Muscle of leg (tissue), 9 donors: ENCODE measurements around the gene GPRIN1. TPM values are rescaled to one million over a fixed set of nuclear protein-coding genes. Genes with fewer than 3 reads are reported as not detected.

Experiments
- polyA plus RNA-seq, 8 donors: library from polyadenylated mRNA; unstranded; fragments of 120-200 nt; gene quantifications; one replicate each; pipeline versions ENCODE4 v1.2.1 to v1.2.3, GENCODE V29; 2013; ENCODE audit warnings: inconsistent platforms in 1 of 8, low replicate concordance in 1 of 8; ENCODE audit not compliant: insufficient read length in 8 of 8, insufficient read depth in 1 of 8
- total RNA-seq: library from RNA; stranded (reverse); fragments of 120-200 nt; gene quantifications from one replicate; pipeline ENCODE4 v1.2.4, GENCODE V29; 2013

The GPRIN1 gene
- total and polyA plus RNA-seq, 9 donors = 0.49 to 2.8 (median 0.74) TPM

Other genes with a start within 250 kb of the GPRIN1 start
- 35.0 TPM for gene KIAA1191, start 248.4 kb downstream of the GPRIN1 start, total RNA-seq
- 10 to 100 TPM; 59.9 to 74.6 (median 63.0) TPM for gene KIAA1191, start 248.4 kb downstream of the GPRIN1 start, polyA plus RNA-seq
- gene ARL10, start 244.7 kb downstream of the GPRIN1 start, total RNA-seq = 9.1 TPM
- gene ARL10, start 244.7 kb downstream of the GPRIN1 start, polyA plus RNA-seq = 10 to 100 TPM in 4 of 8 donors, 1 to 10 TPM in 4; 7.9 to 12.5 (median 9.9) TPM
- gene NOP16, start 221.6 kb downstream of the GPRIN1 start, total RNA-seq = 11.5 TPM
- gene NOP16, start 221.6 kb downstream of the GPRIN1 start, polyA plus RNA-seq = 10 to 100 TPM; 27.7 to 37.2 (median 32.5) TPM
- gene HIGD2A, start 221.4 kb downstream of the GPRIN1 start, total RNA-seq = 151 TPM
- 100 to 1,000 TPM; 145 to 220 (median 181) TPM for gene HIGD2A, start 221.4 kb downstream of the GPRIN1 start, polyA plus RNA-seq
- gene CLTB, start 193.6 kb downstream of the GPRIN1 start, total RNA-seq = 54.1 TPM
- gene CLTB, start 193.6 kb downstream of the GPRIN1 start, polyA plus RNA-seq = 10 to 100 TPM; 50.0 to 65.8 (median 58.7) TPM
- gene FAF2, start 161.8 kb downstream of the GPRIN1 start, total RNA-seq = 22.9 TPM
- 10 to 100 TPM; 22.6 to 33.0 (median 27.3) TPM for gene FAF2, start 161.8 kb downstream of the GPRIN1 start, polyA plus RNA-seq
- 9.1 TPM for gene RNF44, start 72.8 kb downstream of the GPRIN1 start, total RNA-seq
- gene RNF44, start 72.8 kb downstream of the GPRIN1 start, polyA plus RNA-seq = 10 to 100 TPM; 20.5 to 39.5 (median 33.0) TPM
- gene CDHR2, start 60.8 kb downstream of the GPRIN1 start, total RNA-seq = 0.04 TPM
- gene CDHR2, start 60.8 kb downstream of the GPRIN1 start, polyA plus RNA-seq = 1 to 10 TPM in 3 of 8 donors, under 1 TPM in 5; 0.10 to 8.9 (median 0.22) TPM
- gene SNCB, start 20.4 kb upstream of the GPRIN1 start, total RNA-seq = not detected
- gene SNCB, start 20.4 kb upstream of the GPRIN1 start, polyA plus RNA-seq = under 1 TPM in 1 of 8 donors, not detected in 7; 0.14 TPM
- not detected for gene EIF4E1B, start 20.5 kb upstream of the GPRIN1 start, total RNA-seq
- not detected for gene EIF4E1B, start 20.5 kb upstream of the GPRIN1 start, polyA plus RNA-seq
- gene TSPAN17, start 37.3 kb upstream of the GPRIN1 start, total RNA-seq = 15.5 TPM
- gene TSPAN17, start 37.3 kb upstream of the GPRIN1 start, polyA plus RNA-seq = 10 to 100 TPM; 23.7 to 35.6 (median 27.0) TPM
- 0.62 TPM for gene UNC5A, start 200.4 kb upstream of the GPRIN1 start, total RNA-seq
- 1 to 10 TPM in 7 of 8 donors, under 1 TPM in 1; 0.97 to 2.1 (median 1.6) TPM for gene UNC5A, start 200.4 kb upstream of the GPRIN1 start, polyA plus RNA-seq